ENCODE results near the gene MYOZ2.
A peak's percentile ranks its signal among the peaks of the same experiment; 100 is the strongest.

MYOZ2 gene

GRCh38 chr4:119197772-119198212 lies 62.2 kb downstream of the MYOZ2 start:
- no peak for DNase-seq (ENCODE audit: low read depth in 2 of 2)

GRCh38 chr4:119204916-119205315 lies 69.3 kb downstream of the MYOZ2 start:
- no peak for DNase-seq (ENCODE audit: low read depth in 2 of 2)

- no peak for DNase-seq (ENCODE audit: low read depth in 2 of 2)
Measured at GRCh38 chr4:119205690-119206089, 70.1 kb downstream of the MYOZ2 start.

- DNase-seq (ENCODE audit: low read depth in 2 of 2), result no peak
Measured at GRCh38 chr4:119206178-119206577, 70.5 kb downstream of the MYOZ2 start.

GRCh38 chr4:119207051-119207450 lies 71.4 kb downstream of the MYOZ2 start:
- no peak for DNase-seq (ENCODE audit: low read depth in 2 of 2)

- peak; percentile 10 to 61 for DNase-seq (ENCODE audit: low read depth in 2 of 2)
Measured at GRCh38 chr4:119209077-119209476, 73.4 kb downstream of the MYOZ2 start.

- DNase-seq (ENCODE audit: low read depth in 2 of 2), result no peak
Measured at GRCh38 chr4:119209586-119209985, 74.0 kb downstream of the MYOZ2 start.

- DNase-seq (ENCODE audit: low read depth in 2 of 2), result no peak
Measured at GRCh38 chr4:119210775-119211174, 75.1 kb downstream of the MYOZ2 start.

- no peak for DNase-seq (ENCODE audit: low read depth in 2 of 2)
Measured at GRCh38 chr4:119211867-119212233, 76.2 kb downstream of the MYOZ2 start.

GRCh38 chr4:119212234-119212963 lies 76.8 kb downstream of the MYOZ2 start, which contains the start of gene USP53:
USP53 (plus strand) TSS chr4:119212713; CDS start chr4:119239760, 27,047 bp downstream.
- DNase-seq (ENCODE audit: low read depth in 2 of 2), result peak; percentile 97

GRCh38 chr4:119212964-119213606 lies 77.5 kb downstream of the MYOZ2 start:
- peak; percentile 38 to 55 for DNase-seq (ENCODE audit: low read depth in 2 of 2)

- no peak for DNase-seq (ENCODE audit: low read depth in 2 of 2)
Measured at GRCh38 chr4:119218093-119218492, 82.5 kb downstream of the MYOZ2 start.

- DNase-seq (ENCODE audit: low read depth in 2 of 2), result no peak
Measured at GRCh38 chr4:119221412-119221811, 85.8 kb downstream of the MYOZ2 start.

GRCh38 chr4:119227690-119228089 lies 92.1 kb downstream of the MYOZ2 start:
- DNase-seq (ENCODE audit: low read depth in 2 of 2), result no peak

GRCh38 chr4:119228406-119228805 lies 92.8 kb downstream of the MYOZ2 start:
- no peak for DNase-seq (ENCODE audit: low read depth in 2 of 2)

- no peak for DNase-seq (ENCODE audit: low read depth in 2 of 2)
Measured at GRCh38 chr4:119229908-119230687, 94.5 kb downstream of the MYOZ2 start.

GRCh38 chr4:119231491-119231890 lies 95.9 kb downstream of the MYOZ2 start:
- no peak for DNase-seq (ENCODE audit: low read depth in 2 of 2)

- DNase-seq (ENCODE audit: low read depth in 2 of 2), result no peak
Measured at GRCh38 chr4:119232286-119232685, 96.7 kb downstream of the MYOZ2 start.

GRCh38 chr4:119233191-119233590 lies 97.6 kb downstream of the MYOZ2 start:
- DNase-seq (ENCODE audit: low read depth in 2 of 2), result no peak

GRCh38 chr4:119233750-119234149 lies 98.1 kb downstream of the MYOZ2 start:
- no peak for DNase-seq (ENCODE audit: low read depth in 2 of 2)

- DNase-seq (ENCODE audit: low read depth in 2 of 2), result no peak
Measured at GRCh38 chr4:119237201-119237600, 101.6 kb downstream of the MYOZ2 start.

Data from activated CD4-positive, alpha-beta T cell treated with anti-CD3 and anti-CD28 coated beads for 24 hours (primary cell).